Ammon's horn (tissue), 1 donor: ENCODE measurements around the gene TRDMT1.
A peak's percentile ranks its signal among the peaks of the same experiment; 100 is the strongest.

Experiments
- DNase-seq: peaks from one replicate; pipeline ENCODE4 v3.0.0-alpha.2; 2016; ENCODE audit warnings: low spot score

TRDMT1 gene, protein sequence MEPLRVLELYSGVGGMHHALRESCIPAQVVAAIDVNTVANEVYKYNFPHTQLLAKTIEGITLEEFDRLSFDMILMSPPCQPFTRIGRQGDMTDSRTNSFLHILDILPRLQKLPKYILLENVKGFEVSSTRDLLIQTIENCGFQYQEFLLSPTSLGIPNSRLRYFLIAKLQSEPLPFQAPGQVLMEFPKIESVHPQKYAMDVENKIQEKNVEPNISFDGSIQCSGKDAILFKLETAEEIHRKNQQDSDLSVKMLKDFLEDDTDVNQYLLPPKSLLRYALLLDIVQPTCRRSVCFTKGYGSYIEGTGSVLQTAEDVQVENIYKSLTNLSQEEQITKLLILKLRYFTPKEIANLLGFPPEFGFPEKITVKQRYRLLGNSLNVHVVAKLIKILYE

DNA sequence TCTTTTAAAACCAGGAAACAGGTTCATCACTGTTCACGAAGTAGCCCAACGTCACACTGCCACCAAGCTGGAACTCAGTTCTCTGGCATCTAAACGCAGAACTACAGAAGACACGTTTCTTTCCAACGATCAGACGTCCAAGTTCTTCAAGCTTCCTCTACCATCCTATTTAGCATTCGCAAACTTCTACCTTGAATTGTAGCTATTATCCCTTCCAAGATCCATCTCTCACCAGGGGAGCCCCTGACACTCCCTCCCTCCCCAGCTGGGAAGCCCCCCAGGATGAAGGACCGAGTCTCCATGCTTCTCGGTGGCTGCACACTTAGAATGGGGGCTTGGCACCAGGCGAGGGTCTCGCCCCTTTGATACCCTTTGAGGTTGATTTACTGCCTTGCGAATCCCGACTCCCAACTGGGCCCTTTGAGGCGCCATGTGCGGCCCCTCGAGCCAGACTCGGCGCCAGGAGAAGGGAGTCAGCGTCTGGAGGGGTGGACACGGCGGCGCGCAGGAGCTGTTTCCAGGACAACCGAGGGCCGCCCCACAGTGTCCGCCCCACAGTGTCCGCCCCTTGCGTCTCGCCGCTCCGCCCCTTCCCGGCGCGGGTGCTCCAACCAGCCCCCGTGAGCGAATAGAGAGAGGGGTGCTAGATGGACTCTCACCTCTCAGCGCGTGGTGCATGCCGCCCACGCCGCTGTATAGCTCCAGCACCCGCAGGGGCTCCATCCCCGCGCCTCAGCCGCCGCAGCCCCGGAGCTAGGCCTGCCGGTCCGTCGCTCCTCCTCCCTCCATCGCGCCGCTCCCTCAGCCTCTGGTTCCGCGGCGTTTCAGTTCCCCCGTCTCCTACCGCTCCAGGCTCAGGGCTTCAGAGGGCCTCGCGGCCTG, at the start of gene TRDMT1:
TRDMT1 (minus strand) TSS at position 761 of the 882 bp plus-strand sequence; CDS start at position 723, 38 bp downstream.
- peak; percentile 94 for DNase-seq

DNA sequence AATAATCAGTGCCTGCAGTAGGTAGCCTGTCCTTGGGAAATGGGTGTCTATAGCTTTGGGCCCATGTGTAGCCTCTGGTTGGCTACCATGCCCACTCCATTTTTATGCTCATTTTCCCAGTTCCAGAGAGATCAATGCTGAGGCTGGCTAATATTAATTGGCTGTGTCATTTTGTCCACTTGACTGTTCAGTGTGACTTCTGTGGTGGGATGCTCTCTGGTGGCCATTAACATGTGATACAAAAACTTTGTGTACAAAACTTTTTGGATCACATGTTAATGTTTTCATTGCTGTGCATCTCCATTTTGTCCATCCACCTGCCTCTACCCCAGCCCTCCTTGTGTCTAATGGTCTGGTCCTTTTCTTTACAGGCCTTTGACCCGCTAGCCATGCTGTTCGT, 49.3 kb upstream of the TRDMT1 start:
- no peak for DNase-seq

DNA sequence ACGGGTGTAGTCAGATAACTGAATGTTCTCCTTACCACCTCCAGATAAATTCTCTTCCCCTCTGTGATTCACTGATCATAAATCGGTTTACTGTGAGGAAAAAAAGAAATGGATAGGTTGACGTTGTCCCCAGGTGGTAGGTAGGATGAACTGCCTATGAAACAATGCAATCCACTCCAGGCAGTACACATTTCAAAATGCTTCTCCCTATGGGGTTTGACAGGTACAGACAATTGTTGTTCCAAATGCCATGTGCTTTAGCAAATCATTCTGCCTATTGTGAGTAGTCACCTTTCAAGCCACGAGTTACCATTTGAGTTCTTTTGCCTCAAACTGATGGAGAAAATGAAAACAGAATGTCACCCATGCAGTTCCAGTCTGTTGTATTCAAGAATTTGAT, 48.3 kb upstream of the TRDMT1 start:
- DNase-seq: no peak

DNA sequence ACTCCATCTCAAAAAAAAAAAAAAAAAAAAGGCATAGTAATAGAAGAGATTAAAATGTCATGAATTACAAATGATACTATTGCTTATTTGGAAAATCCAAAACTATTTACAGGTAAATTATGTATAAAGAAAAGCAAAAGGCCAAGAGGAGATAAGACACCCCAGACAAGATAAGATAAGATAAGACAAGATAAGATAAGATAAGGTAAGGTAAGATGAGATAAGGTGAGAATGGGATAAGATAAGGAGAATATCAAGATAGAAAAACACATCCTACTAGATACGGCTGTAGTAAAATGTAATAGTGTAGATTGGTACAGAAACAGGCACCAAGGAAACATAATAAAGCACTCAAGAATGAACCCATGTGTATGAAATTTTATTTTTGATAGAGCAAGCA, 47.5 kb upstream of the TRDMT1 start:
- no peak for DNase-seq

DNA sequence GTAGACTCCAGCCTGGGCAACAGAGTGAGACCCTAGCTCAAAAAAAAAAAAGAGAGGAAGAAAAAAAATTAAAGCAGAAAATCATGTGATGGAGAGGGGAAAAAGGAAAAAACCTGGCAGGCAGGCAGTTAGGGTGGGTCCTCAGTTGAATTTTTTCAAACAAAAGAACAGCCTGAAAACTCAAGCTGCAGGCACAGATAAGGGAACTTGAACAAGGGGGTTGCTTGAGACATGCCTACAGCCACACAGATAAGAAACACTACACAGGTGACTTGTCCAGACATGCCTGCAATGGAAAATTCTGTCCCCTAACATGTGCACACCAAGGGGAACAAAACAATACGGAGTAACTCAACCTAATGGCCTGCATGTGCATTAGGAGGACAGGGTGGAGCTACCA, 45.7 kb upstream of the TRDMT1 start:
- DNase-seq: no peak

DNA sequence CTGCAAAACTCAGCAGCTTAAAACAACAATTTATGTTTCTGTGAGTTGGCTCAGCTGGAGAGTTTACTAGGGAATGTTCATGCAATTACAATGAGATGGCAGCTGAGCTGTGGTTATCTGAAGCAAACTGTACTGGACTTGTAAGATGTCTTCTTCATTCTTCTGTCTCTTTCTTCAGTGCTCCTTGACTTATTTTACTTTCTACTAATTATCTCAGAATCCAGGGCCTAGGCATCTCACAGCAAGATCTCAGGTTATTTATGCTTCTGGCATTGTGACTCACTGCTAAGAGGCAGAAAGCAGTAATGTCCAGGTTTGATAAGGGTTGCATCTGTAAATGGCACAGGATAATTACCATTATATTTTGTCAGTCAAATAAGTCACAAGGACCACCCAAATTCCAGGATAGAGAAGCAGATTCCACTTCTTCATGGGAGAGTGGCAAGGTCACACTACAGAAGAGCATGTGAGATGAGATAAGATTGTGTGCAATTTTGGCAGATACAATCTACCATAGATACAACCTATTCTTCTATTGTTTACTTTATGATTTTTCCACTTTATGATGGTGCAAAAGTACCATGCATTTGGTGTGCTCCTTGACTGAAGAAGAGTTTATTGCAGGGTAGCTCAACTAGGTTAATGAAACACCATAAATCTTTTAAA, 43.4 kb upstream of the TRDMT1 start:
- no peak for DNase-seq

DNA sequence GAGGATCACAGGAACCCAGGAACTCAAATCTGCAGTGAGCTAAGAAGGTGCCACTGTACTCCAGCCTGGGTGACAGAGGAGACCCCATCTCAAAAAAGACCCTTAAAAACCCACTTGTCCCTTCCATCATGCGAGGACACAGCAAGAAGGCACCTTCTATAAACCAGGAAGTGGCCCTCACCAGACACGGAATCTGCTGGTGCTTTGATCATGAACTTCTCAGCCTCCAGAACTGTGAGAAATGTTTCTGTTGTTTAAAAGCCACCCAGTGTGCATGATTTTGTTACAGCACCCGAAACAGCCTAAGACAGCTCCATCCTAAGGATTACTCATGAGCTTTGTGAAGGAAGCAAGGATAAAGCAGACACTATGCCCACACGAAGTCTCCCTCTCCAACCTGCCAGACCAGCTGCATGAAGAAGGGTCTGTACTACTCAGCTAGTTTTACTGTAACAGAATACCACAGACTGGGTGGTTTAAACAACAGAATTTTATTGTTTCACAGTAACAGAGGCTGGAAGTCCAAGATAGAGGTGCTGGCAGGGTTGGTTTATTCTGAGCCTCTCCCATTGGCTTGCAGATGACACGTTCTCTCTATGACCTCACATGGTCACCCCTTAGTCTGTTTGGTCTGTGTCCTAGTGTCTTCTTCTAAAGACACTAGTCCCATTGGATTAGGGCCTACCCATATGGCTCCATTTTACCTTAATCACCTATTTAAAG, 40.3 kb upstream of the TRDMT1 start:
- no peak for DNase-seq

DNA sequence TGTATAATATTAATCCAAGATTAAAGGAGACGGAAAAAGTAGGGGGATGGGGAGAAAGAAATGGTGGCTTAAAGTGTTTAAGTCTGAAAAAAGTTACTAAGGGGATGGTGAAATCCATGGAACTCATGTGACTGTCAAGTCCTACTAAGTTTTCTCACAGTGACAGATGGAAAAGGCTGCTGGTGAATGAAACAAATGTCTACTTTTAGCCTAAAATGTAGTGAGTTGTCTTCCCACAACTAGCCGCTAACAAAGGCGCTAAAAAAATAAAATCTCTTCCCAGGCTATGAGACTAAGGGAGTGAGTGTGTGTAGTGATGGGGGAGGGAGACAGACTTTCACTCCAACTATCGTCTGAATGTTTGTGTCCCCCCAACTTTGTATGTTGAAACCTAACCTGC, 39.1 kb upstream of the TRDMT1 start:
- no peak for DNase-seq

DNA sequence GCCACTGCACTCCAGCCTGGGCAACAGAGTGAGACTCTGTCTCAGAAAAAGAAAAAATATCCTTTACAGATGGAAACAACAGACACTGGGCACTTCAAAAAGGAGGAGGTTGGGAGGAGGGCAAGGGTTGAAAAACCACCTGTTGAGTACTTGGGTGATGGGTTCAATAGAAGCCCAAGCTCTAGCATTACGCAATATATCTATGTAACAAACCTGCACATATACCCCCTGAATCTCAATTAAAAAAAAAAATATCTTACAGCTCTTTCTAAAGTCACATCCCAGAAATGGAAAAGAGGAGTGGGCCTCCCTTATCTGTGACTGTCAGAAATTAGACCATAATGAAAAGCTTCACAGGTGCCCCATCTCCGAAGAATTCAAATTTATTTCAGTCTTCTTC, 38.6 kb upstream of the TRDMT1 start:
- DNase-seq: no peak

DNA sequence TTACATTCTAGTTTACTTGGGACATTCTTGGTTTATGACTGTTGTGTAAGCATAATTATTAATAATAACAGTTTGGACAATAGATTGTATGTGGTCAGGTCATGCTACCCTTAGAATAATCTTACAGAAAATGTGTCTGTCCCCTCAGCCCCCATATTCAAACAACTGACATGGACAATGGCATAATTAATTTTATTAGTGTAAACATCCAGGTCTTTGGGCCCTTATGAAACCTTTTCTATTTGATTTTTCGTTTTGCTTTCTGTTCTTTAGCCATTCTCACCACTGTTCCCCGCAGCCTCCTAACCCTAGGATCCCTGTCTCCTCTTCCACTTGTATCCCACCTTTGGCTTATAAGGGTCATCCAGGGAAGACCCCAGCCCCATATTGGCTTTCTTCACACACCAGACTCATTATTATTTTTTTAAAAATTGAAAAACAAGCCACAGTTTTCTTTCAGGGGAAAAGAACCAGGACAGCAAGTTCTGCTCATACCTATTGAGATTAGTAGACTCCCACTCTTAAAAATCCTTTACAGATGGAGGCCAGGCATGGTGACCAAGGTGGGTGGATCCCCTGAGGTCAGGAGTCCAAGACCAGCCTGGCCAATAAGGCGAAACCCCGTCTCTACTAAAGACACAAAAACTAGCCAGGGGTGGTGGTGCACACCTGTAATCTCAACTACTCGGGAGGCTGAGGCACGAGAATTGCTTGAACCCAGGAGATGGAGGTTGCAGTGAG, 38.0 kb upstream of the TRDMT1 start:
- DNase-seq: no peak

DNA sequence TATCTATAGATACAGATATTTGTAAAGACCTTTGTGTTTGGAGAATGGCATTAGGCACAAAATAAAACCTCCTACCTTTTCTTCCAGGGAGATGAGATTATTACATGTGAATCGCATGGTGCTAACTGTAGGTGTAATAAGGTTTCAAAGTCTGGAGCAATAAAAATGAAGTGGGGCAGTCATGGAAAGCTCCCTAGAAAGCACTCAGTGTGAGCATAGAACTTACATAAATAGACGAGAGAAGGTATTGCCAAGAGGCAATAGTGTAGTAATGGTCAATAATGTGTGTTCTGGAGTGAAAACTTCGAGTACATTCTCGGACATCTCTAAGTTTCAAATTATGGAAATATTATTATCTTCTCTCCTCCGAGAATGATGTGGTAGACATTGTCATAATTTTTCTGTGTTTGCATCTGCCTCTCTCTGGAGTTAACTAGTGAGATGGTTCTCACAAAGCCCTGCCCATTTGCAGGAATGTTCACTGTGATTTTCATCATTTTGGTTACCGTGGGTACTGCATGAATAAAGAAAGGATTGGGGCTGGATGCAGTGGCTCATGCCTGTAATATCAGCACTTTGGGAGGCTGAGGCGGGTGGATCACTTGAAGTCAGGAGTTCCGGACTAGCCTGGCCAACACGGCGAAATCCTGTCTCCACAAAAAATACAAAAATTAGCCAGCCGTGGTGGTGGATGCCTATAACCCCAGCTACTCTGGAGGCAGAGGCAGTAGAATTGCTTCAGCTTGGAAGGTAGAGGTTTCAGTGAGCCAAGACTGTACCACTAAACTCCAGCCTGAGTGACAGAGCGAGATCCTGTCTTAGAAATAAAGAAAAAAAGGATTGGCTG, 37.2 kb upstream of the TRDMT1 start:
- no peak for DNase-seq

DNA sequence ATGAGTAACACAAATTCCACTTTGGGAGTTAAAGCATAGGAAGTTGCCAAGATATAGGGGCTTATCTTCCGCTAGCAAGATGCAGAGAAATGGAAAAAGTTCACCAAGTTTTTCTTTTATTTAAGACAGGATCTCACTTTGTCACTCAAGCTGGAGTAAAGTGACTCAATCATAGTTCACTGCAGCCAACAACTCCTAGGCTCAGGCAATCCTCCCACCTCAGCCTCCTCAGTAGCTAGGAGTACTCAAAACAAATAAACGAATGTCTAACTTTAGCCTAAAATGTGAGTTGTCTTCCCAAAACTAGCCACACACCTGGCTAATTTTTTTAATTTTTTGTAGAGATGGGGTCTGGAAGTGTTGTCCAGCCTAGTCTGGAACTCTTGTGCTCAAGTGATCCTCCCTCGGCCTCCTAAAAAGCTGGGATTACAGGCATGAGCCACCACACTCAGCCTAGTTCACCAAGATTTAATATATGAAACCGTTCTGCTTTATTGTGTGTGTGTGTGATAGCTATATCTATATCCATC, 36.5 kb upstream of the TRDMT1 start:
- DNase-seq: no peak

DNA sequence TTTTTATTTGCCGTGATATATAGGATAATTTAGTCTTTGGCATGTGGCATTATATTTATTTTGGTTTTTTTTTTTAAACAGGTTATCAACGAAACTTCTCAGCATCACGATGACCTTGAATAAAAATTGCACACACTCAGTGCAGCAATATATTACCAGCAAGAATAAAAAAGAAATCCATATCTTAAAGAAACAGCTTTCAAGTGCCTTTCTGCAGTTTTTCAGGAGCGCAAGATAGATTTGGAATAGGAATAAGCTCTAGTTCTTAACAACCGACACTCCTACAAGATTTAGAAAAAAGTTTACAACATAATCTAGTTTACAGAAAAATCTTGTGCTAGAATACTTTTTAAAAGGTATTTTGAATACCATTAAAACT, 35.7 kb upstream of the TRDMT1 start:
- no peak for DNase-seq

DNA sequence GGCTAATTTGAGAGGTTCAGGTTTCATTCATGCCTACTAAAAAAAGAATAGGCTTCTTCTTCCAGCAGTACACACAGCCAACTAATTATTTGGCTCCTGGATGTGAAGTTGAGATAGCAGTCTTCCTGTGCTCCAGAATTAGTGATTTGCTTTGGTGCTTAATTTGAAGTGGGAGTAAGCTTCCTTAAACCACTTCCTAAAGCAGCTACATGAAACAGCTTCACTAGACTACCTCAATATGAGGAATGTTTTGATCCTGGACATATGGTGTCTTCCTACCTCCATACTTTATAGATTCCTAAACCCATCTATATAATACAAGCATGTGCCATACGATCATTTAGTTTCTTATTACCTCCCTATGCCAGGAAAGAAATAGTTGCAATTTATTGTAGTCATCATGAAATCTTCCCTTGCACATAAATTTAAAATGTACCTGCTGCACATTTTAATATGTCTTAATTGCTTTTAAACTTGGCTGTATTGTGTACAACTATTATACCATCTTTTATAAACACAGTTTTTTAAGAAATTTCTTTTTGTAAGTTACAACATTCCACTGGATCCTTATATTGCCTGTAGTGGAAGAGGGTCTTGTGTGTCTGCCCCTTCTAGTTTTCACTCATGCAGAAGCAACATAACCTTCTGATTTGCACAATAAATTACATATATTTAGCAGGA, 35.1 kb upstream of the TRDMT1 start:
- no peak for DNase-seq

DNA sequence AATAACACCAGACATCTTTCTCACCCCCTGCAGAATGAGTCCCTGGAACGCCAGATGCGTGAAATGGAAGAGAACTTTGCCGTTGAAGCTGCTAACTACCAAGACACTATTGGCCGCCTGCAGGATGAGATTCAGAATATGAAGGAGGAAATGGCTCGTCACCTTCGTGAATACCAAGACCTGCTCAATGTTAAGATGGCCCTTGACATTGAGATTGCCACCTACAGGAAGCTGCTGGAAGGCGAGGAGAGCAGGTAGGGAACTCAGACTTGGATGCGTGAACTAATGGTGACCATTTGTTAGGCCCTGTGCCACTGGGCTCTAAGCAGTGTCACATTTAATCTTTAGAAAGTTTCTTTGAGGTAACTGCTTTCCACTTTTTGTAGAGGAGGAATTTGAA, 33.7 kb upstream of the TRDMT1 start:
- no peak for DNase-seq

DNA sequence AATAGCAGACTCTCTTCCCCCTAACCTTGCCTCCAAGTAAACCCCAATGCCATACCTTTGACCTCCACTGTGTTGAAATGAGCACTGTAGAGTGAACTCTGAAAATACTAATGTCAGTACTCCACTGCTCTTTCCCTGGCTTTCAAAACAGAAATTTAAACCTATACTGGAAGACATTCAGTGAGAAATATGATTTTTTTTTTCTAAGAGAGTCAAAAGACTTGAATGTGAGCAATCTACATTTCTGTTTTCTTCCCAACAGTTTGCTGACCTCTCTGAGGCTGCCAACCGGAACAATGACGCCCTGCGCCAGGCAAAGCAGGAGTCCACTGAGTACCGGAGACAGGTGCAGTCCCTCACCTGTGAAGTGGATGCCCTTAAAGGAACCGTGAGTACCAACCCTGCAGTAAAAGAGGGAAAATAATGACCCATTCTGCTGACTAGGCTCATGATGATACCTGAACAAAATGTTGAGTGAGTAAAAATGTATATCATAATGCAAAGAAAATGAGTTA, 33.0 kb upstream of the TRDMT1 start:
- no peak for DNase-seq

DNA sequence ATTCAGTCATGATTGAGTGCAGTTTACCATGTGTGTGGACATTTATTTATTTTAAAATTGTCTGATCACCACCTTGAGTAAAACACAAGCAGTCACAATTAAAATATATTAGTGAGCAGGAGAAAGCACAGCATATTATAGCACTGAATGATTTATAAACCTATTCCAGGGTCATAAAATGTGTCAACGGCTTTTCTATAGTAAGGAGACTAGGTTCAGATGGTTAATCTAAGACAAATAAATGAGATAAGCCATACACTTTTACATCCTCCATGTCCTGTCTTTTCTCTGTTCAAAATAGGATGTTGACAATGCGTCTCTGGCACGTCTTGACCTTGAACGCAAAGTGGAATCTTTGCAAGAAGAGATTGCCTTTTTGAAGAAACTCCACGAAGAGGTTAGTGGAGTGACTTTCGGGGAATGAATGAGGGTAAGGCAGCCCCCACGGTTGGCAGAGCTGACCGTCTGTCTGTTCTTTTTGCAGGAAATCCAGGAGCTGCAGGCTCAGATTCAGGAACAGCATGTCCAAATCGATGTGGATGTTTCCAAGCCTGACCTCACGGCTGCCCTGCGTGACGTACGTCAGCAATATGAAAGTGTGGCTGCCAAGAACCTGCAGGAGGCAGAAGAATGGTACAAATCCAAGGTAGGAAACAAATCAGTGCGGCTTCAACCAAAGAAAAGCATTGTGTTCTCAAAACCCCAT, 32.0 kb upstream of the TRDMT1 start:
- DNase-seq: no peak

DNA sequence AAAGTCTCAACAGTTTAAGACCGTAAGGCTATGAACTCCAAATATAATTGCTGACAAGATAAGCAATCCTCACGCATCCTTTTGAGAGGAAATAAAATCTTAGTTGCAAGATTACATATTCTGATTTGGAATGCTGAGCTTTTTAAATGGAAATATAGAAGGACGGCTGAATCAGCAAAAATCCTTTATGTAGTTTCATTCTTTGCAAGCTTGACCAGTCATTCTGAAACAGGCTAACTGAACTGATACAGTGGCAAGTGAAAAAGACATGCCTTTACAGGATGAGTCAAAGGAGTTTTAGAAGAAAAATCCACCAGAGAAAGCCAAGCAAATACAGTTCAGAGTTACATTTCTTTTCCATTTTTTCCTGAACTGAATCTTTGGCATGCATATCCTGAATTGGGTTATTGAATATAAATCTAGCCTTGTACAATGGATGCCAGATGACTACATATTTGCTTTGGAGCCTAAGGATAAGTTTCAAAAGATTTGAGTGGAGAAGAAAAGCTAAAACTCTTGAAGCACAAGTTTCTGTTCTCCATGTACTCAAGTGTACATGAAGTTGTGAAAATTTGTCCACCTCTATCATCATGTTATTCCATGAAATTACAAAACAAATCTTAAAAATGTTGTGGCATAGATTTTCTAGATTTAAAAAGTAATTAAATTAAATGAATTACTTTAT, 30.9 kb upstream of the TRDMT1 start:
- no peak for DNase-seq
